ENCODE results near the gene ZNF780A. TPM values are rescaled to one million over a fixed set of nuclear protein-coding genes. Genes with fewer than 3 reads are reported as not detected.
A peak's percentile ranks its signal among the peaks of the same experiment; 100 is the strongest.

ZNF780A gene
- polyA plus RNA-seq, 3 donors: 9.8 to 14.1 (median 12.6) TPM

DNA sequence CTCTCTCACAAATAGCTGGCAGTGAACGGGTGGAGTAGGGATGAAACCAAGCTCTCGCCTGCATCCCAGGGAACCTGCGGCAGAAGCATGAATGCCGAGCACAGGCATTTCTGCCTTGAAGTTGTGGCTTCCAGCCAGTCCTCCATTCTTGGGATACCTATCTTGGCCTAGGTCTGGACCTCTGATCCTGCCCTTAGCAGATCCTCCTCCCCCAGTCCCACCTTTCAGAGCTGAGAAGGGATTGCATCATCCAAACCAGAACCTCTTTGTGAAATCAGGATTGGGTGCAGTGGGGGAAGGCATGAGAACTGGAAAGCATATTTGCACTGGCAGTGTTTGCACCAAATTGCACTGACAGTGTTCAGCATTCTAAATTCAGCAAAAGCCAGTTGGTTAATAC, 5.8 kb downstream of the ZNF780A start:
- H3K36me3 Mint-ChIP-seq: peaks cover 41 to 51% of the 10 kb centered on the region in 2 donors

DNA sequence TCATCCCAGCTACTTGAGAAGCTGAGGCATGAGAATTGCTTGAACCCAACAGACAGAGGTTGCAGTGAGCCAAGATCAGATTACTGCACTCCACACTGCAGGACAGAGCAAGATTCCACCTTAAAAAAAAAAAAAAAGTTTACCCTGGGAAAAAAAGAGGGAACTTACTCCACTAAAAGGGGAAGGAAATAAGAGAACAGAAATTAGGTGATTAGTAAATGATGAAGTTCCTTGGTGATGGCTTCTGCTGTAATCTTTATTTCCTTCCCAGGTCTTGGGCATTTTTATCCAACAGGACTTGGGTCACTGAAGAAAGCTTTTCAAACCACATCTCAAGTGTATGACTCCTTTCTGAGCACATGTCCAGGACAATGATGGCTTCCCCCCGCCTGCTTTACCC, 9.3 kb downstream of the ZNF780A start:
- Histone ChIP-seq H4K20me1 (ENCODE audit: insufficient read depth, low read length) (peaks cover 16% of the 10 kb centered on the region), H3K79me2 (ENCODE audit: insufficient read depth, low read length) (peaks cover 36% of the 10 kb centered on the region), H3K4me1 (ENCODE audit: control insufficient read depth in 1 of 2, insufficient read depth in 2 of 2, low read length in 2 of 2) (peaks cover 25 to 31% of the 10 kb centered on the region in 2 donors), H3K4me3 (replicated peaks in 1 of 3; ENCODE audit: low read depth in 2 of 3, low read length in 3 of 3) (peak overlapping the region in 1 of 3 experiments; percentile 57), H3K36me3 (replicated peaks in 1 of 2; ENCODE audit: control insufficient read depth in 1 of 2, insufficient read depth in 2 of 2, low read length in 2 of 2) (peaks cover 47 to 72% of the 10 kb centered on the region in 2 donors), H2AFZ (ENCODE audit: insufficient read depth, low read depth, low read length, poor library complexity, severe bottlenecking) (no peak overlapping the region), H3K9ac (ENCODE audit: insufficient read depth, low read length, poor library complexity, severe bottlenecking) (no peak overlapping the region), H3K4me2 (replicated peaks; ENCODE audit: extremely low read depth, low read length, poor library complexity, severe bottlenecking) (peak overlapping the region; percentile 60), H3K27me3 (ENCODE audit: control insufficient read depth in 2 of 2, insufficient read depth in 2 of 2, low read length in 2 of 2) (no peaks in the 10 kb centered on the region), H3K9me3 (replicated peaks in 1 of 2; ENCODE audit: control insufficient read depth in 1 of 2, insufficient read depth in 1 of 2, low read length in 2 of 2) (peaks cover 10 to 34% of the 10 kb centered on the region in 2 donors), H3K27ac (ENCODE audit: low read depth in 1 of 2, low read length in 2 of 2) (peak overlapping the region in 1 of 2 donors; percentile 71)
- Mint-ChIP-seq H3K27ac (peak overlapping the region; percentile 74 to 92 (median 83)), H3K9me3 (peaks cover 26 to 39% (median 31%) of the 10 kb centered on the region in 7 donors), H3K4me1 (peaks cover 46% of the 10 kb centered on the region), H3K27me3 (ENCODE audit: low read depth in 3 of 3) (peaks cover 0 to 1% (median 0%) of the 10 kb centered on the region in 3 donors), H3K36me3 (peaks cover 66 to 76% of the 10 kb centered on the region in 2 donors), H3K4me3 (peak overlapping the region in 1 of 2 donors; percentile 44)
- peak; percentile 25 to 62 (median 62) for DNase-seq
- intact Hi-C loops (cut with micrococcal nuclease): no loop called here
- no peak for TF ChIP-seq CTCF (IDR thresholded peaks at IDR 0.05)
- no CpG with 5 or more reads among the region's 1 CpG for WGBS (ENCODE audit: insufficient coverage)

More for the DNA sequence above, 5.8 kb downstream of the ZNF780A start:
- Mint-ChIP-seq H3K27me3 (ENCODE audit: low read depth in 3 of 3) (no peaks in the 10 kb centered on the region), H3K9me3 (peaks cover 0 to 5% (median 3%) of the 10 kb centered on the region in 7 donors), H3K4me1 (peaks cover 58% of the 10 kb centered on the region), H3K4me3 (no peak overlapping the region), H3K27ac (peak overlapping the region in 1 of 7 donors; percentile 16)
- Histone ChIP-seq H3K79me2 (ENCODE audit: insufficient read depth, low read length) (peaks cover 65% of the 10 kb centered on the region), H3K4me1 (ENCODE audit: control insufficient read depth in 1 of 2, insufficient read depth in 2 of 2, low read length in 2 of 2) (peaks cover 34 to 52% of the 10 kb centered on the region in 2 donors), H3K4me2 (replicated peaks; ENCODE audit: extremely low read depth, low read length, poor library complexity, severe bottlenecking) (no peak overlapping the region), H3K9ac (ENCODE audit: insufficient read depth, low read length, poor library complexity, severe bottlenecking) (no peak overlapping the region), H3K27ac (ENCODE audit: low read depth in 1 of 2, low read length in 2 of 2) (peak overlapping the region in 1 of 2 donors; percentile 3), H3K27me3 (ENCODE audit: control insufficient read depth in 2 of 2, insufficient read depth in 2 of 2, low read length in 2 of 2) (no peaks in the 10 kb centered on the region), H3K4me3 (replicated peaks in 1 of 3; ENCODE audit: low read depth in 2 of 3, low read length in 3 of 3) (no peak overlapping the region), H3K9me3 (replicated peaks in 1 of 2; ENCODE audit: control insufficient read depth in 1 of 2, insufficient read depth in 1 of 2, low read length in 2 of 2) (peaks cover 0 to 5% of the 10 kb centered on the region in 2 donors), H4K20me1 (ENCODE audit: insufficient read depth, low read length) (peaks cover 49% of the 10 kb centered on the region), H2AFZ (ENCODE audit: insufficient read depth, low read depth, low read length, poor library complexity, severe bottlenecking) (no peak overlapping the region), H3K36me3 (replicated peaks in 1 of 2; ENCODE audit: control insufficient read depth in 1 of 2, insufficient read depth in 2 of 2, low read length in 2 of 2) (peaks cover 21 to 38% of the 10 kb centered on the region in 2 donors)
- intact Hi-C loops (cut with micrococcal nuclease): no loop called here
- DNase-seq: no peak
- WGBS (ENCODE audit: insufficient coverage): 100% methylated on average over 4 of the region's 4 CpGs
- TF ChIP-seq CTCF (IDR thresholded peaks at IDR 0.05): no peak

Data from CD14-positive monocyte (primary cell).